ENCODE data around the gene INAVA. TPM values are rescaled to one million over a fixed set of nuclear protein-coding genes. Genes with fewer than 3 reads are reported as not detected.

Gene INAVA
- total and polyA plus RNA-seq, 2 donors (not counting 1 experiment from before 2014, with no cell fraction given) = 0.06 to 0.34 TPM

DNA sequence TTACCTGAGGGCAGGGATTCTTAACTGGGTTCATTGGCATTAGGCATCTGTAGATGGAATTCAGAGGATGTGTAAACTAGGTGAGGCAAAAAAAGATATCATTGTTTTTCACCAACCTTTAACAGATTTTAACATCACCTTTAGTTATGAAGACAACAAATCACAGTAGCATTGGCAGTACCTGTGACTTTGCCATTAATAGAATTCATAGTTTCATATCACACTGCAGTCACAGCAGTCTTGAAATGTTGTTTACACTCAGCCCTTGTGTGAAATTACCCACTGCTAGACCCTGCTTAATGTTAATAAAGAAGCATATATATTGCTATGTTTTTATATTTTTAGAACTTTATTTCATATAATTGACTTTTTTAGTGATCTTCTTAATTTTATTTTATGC, 1.7 kb upstream of the INAVA start:
- ATAC-seq (ENCODE audit: low read depth) = no peak
- Histone ChIP-seq H4K20me1 (ENCODE audit: control insufficient read depth, insufficient read depth, low read length, poor library complexity, severe bottlenecking) (no peaks in the 10 kb centered on the region), H3K4me3 (ENCODE audit: control extremely low read depth in 1 of 5, extremely low read depth in 1 of 5, insufficient read depth in 1 of 5, low read depth in 2 of 5, low read length in 4 of 5) (no peak overlapping the region), H3K4me1 (ENCODE audit: control insufficient read depth in 2 of 2, insufficient read depth in 2 of 2, low read length in 2 of 2) (peaks cover 42 to 56% of the 10 kb centered on the region in 2 donors), H3K79me2 (ENCODE audit: control insufficient read depth, insufficient read depth, low read length) (no peaks in the 10 kb centered on the region), H3K9ac (ENCODE audit: low read length) (no peak overlapping the region), H2AFZ (ENCODE audit: insufficient read depth, low read depth, low read length, poor library complexity, severe bottlenecking) (no peak overlapping the region), H3K4me2 (replicated peaks; ENCODE audit: low read depth, low read length, poor library complexity, severe bottlenecking) (no peak overlapping the region), H3K27me3 (replicated peaks in 1 of 4; ENCODE audit: control extremely low read depth in 1 of 4, control insufficient read depth in 3 of 4, insufficient read depth in 4 of 4, low read length in 3 of 4) (peaks cover 0 to 40% (median 16%) of the 10 kb centered on the region in 4 experiments), H3K36me3 (replicated peaks in 1 of 2; ENCODE audit: control extremely low read depth in 1 of 2, control insufficient read depth in 1 of 2, extremely low read depth in 1 of 2, insufficient read depth in 2 of 2, low read length in 1 of 2) (no peaks in the 10 kb centered on the region), H3K9me3 (ENCODE audit: control extremely low read depth in 1 of 3, control insufficient read depth in 2 of 3, insufficient read depth in 1 of 3, low read length in 2 of 3) (no peaks in the 10 kb centered on the region), H3K27ac (ENCODE audit: low read length in 2 of 2) (no peak overlapping the region)
- Mint-ChIP-seq H3K9me3 (ENCODE audit: insufficient read depth) (no peaks in the 10 kb centered on the region), H3K27me3 (peaks cover 19% of the 10 kb centered on the region), H3K4me1 (peaks cover 52% of the 10 kb centered on the region), H3K4me3 (no peak overlapping the region), H3K27ac (no peak overlapping the region)
- TF ChIP-seq, protein P1, sequence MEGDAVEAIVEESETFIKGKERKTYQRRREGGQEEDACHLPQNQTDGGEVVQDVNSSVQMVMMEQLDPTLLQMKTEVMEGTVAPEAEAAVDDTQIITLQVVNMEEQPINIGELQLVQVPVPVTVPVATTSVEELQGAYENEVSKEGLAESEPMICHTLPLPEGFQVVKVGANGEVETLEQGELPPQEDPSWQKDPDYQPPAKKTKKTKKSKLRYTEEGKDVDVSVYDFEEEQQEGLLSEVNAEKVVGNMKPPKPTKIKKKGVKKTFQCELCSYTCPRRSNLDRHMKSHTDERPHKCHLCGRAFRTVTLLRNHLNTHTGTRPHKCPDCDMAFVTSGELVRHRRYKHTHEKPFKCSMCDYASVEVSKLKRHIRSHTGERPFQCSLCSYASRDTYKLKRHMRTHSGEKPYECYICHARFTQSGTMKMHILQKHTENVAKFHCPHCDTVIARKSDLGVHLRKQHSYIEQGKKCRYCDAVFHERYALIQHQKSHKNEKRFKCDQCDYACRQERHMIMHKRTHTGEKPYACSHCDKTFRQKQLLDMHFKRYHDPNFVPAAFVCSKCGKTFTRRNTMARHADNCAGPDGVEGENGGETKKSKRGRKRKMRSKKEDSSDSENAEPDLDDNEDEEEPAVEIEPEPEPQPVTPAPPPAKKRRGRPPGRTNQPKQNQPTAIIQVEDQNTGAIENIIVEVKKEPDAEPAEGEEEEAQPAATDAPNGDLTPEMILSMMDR (IDR thresholded peaks at IDR 0.05) = no peak
- no peak for TF ChIP-seq EZH2 (IDR thresholded peaks at IDR 0.05; ENCODE audit: borderline replicate concordance, insufficient read depth, low read depth, low read length, poor library complexity, severe bottlenecking)
- ChIA-PET POLR2A (no interaction called here), CTCF (no interaction called here)
- DNase-seq = no peak
- intact Hi-C loops (cut with micrococcal nuclease) = no loop called here

DNA sequence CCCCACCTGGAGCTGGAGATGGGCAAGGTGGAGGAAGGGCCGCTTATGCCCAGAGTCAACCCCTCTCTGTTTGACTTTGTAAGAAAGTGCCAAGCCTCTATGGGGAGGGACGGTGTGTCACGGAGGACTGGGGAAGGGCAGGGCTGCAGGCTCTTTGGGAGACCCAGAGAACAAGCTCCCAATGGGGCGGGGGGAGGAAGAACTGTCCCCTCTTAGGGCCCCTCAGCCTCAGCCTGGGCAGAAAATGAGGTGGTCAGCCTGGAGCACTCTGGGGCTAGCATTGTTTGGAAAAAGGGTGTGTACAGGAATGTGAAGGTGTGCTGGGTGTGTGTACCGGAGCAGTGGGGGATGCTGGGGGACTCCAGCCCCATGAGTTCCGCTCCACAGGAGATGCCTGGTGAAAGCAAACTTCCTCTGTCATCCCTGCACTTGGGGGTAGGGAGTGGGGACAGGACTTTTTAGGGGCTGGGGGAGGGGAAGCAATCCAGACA, 1.2 kb upstream of the INAVA start:
- no peaks in the 10 kb centered on the region for H3K9me3 Mint-ChIP-seq (ENCODE audit: insufficient read depth)
- H3K4me3 Mint-ChIP-seq = no peak overlapping the region
- no peak for DNase-seq
- Histone ChIP-seq H3K9ac (ENCODE audit: low read length) (no peak overlapping the region), H3K79me2 (ENCODE audit: control insufficient read depth, insufficient read depth, low read length) (no peaks in the 10 kb centered on the region), H3K4me2 (replicated peaks; ENCODE audit: low read depth, low read length, poor library complexity, severe bottlenecking) (no peak overlapping the region), H3K27ac (ENCODE audit: low read length in 2 of 2) (no peak overlapping the region), H3K36me3 (replicated peaks in 1 of 2; ENCODE audit: control extremely low read depth in 1 of 2, control insufficient read depth in 1 of 2, extremely low read depth in 1 of 2, insufficient read depth in 2 of 2, low read length in 1 of 2) (no peaks in the 10 kb centered on the region), H3K9me3 (ENCODE audit: control extremely low read depth in 1 of 3, control insufficient read depth in 2 of 3, insufficient read depth in 1 of 3, low read length in 2 of 3) (no peaks in the 10 kb centered on the region), H3K27me3 (replicated peaks in 1 of 4; ENCODE audit: control extremely low read depth in 1 of 4, control insufficient read depth in 3 of 4, insufficient read depth in 4 of 4, low read length in 3 of 4) (peaks cover 0 to 40% (median 16%) of the 10 kb centered on the region in 4 experiments), H4K20me1 (ENCODE audit: control insufficient read depth, insufficient read depth, low read length, poor library complexity, severe bottlenecking) (no peaks in the 10 kb centered on the region), H3K4me1 (ENCODE audit: control insufficient read depth in 2 of 2, insufficient read depth in 2 of 2, low read length in 2 of 2) (peaks cover 37 to 51% of the 10 kb centered on the region in 2 donors), H2AFZ (ENCODE audit: insufficient read depth, low read depth, low read length, poor library complexity, severe bottlenecking) (no peak overlapping the region), H3K4me3 (ENCODE audit: control extremely low read depth in 1 of 5, extremely low read depth in 1 of 5, insufficient read depth in 1 of 5, low read depth in 2 of 5, low read length in 4 of 5) (no peak overlapping the region)
- intact Hi-C loops (cut with micrococcal nuclease) = no loop called here
- ChIA-PET POLR2A (no interaction called here), CTCF (no interaction called here)
- no peak for ATAC-seq (ENCODE audit: low read depth)
- WGBS (ENCODE audit: insufficient coverage) = 95% methylated on average over 6 of the region's 6 CpGs
- TF ChIP-seq, protein P1 (IDR thresholded peaks at IDR 0.05) = no peak
- TF ChIP-seq EZH2 (IDR thresholded peaks at IDR 0.05; ENCODE audit: borderline replicate concordance, insufficient read depth, low read depth, low read length, poor library complexity, severe bottlenecking) = no peak
- no peak overlapping the region for H3K27ac Mint-ChIP-seq
- peaks cover 47% of the 10 kb centered on the region for H3K4me1 Mint-ChIP-seq
- H3K27me3 Mint-ChIP-seq = peaks cover 19% of the 10 kb centered on the region
